H1 (cell line): ENCODE data around the gene PRKAR1B. TPM values are rescaled to one million over a fixed set of nuclear protein-coding genes. Genes with fewer than 3 reads are reported as not detected.

Experiments
- CTCF ChIA-PET: fragments of 300-600 bp; sonication (Branson Sonifier 250); formaldehyde crosslinking; loops from one replicate; lab custom pipeline; 2021; ENCODE audit not compliant: partially characterized antibody; lab: Charles Lee
- POLR2A ChIA-PET: fragments of 300-600 bp; sonication (Branson Sonifier 250); formaldehyde crosslinking; loops from one replicate; lab custom pipeline; 2021; ENCODE audit warnings: inconsistent platforms; ENCODE audit not compliant: partially characterized antibody; lab: Charles Lee
- DNase-seq, 2 experiments: peaks; one replicate each; pipeline versions ENCODE4 v3.0.0 to v3.0.0-alpha.2; 2010 to 2022; ENCODE audit warnings: low spot score in 2 of 2, low read depth in 1 of 2, mixed read lengths in 1 of 2
- FAIRE-seq: peaks from 2 replicates; lab custom pipeline; 2011; peaks lifted over from hg19 to GRCh38; lab: Jason Lieb, UNC
- H2AFZ ChIP-seq: 2 replicates; pipeline ENCODE4 v1.8.1; 2012; ENCODE audit warnings: low read length, inconsistent platforms
- H2AK5ac ChIP-seq: 2 replicates; pipeline ENCODE4 v1.6.1; 2013; ENCODE audit warnings: low read depth, low read length
- H2BK120ac ChIP-seq: replicated peaks from 2 replicates; pipeline ENCODE3; 2013; ENCODE audit warnings: low read depth, low read length, inconsistent platforms
- H2BK12ac ChIP-seq: 2 replicates; pipeline ENCODE4 v1.6.1; 2013; ENCODE audit warnings: low read depth, low read length
- H2BK15ac ChIP-seq: 2 replicates; pipeline ENCODE4 v1.6.1; 2013; ENCODE audit warnings: low read length
- H2BK20ac ChIP-seq: 2 replicates; pipeline ENCODE4 v1.6.1; 2013; ENCODE audit warnings: low read length
- H2BK5ac ChIP-seq: 2 replicates; pipeline ENCODE4 v1.6.1; 2013; ENCODE audit warnings: low read depth, low read length
- H3K14ac ChIP-seq: 2 replicates; pipeline ENCODE4 v1.6.1; 2013; ENCODE audit warnings: inconsistent platforms; ENCODE audit not compliant: insufficient read length
- H3K18ac ChIP-seq: 2 replicates; pipeline ENCODE4 v1.6.1; 2013; ENCODE audit warnings: low read length; ENCODE audit errors: extremely low read depth
- H3K23ac ChIP-seq: 2 replicates; pipeline ENCODE4 v1.6.1; 2013; ENCODE audit warnings: inconsistent platforms; ENCODE audit not compliant: insufficient read length
- H3K23me2 ChIP-seq: 2 replicates; pipeline ENCODE4 v1.6.1; 2013; ENCODE audit warnings: low read depth, low read length
- H3K27ac ChIP-seq: 2 replicates; pipeline ENCODE4 v1.6.1; 2011; ENCODE audit warnings: low read depth, low read length, inconsistent platforms
- H3K27me3 ChIP-seq, 4 experiments: replicated peaks in 1 of 4; 1 replicate in 1 of 4; 2 replicates in 3 of 4; pipeline versions ENCODE4 v1.6.1 to v1.8.1; 2011 to 2013; ENCODE audit warnings: low read length in 3 of 4, mild to moderate bottlenecking in 3 of 4, inconsistent platforms in 2 of 4, mixed read lengths in 2 of 4, moderate library complexity in 1 of 4; ENCODE audit not compliant: control insufficient read depth in 3 of 4, insufficient read depth in 3 of 4; ENCODE audit errors: extremely low read depth in 1 of 4
- H3K36me3 ChIP-seq, 4 experiments: 2 replicates each; pipeline versions ENCODE4 v1.6.1 to v1.8.1; 2011 to 2013; ENCODE audit warnings: mild to moderate bottlenecking in 4 of 4, low read length in 3 of 4, moderate library complexity in 2 of 4, control low read depth in 1 of 4, inconsistent platforms in 1 of 4; ENCODE audit not compliant: insufficient read depth in 4 of 4, control insufficient read depth in 2 of 4
- H3K4ac ChIP-seq: replicated peaks from 2 replicates; pipeline ENCODE3; 2013; ENCODE audit warnings: low read length, low read depth, mixed read lengths, inconsistent platforms; ENCODE audit not compliant: insufficient read length
- H3K4me1 ChIP-seq, 4 experiments: replicated peaks in 1 of 4; 1 replicate in 1 of 4; 2 replicates in 3 of 4; pipeline versions ENCODE4 v1.6.1 to v1.8.1; 2011 to 2013; ENCODE audit warnings: low read length in 3 of 4, inconsistent platforms in 2 of 4, mixed read lengths in 1 of 4; ENCODE audit not compliant: insufficient read depth in 4 of 4, control insufficient read depth in 3 of 4
- H3K4me2 ChIP-seq, 2 experiments: 2 replicates each; pipeline versions ENCODE4 v1.6.1 to v1.8.1; 2011 to 2013; ENCODE audit warnings: low read depth in 2 of 2, low read length in 2 of 2, control low read depth in 1 of 2, inconsistent platforms in 1 of 2, mild to moderate bottlenecking in 1 of 2; ENCODE audit not compliant: insufficient read depth in 1 of 2
- H3K4me3 ChIP-seq, 4 experiments: fragments of 200-600, 300-600 bp in 1 of 4; sonication (generic), shearing (Covaris generic), sonication (Bioruptor Twin) in 1 of 4; 2 replicates each; pipeline versions ENCODE4 v1.5.1 to v1.8.1; 2011 to 2016; ENCODE audit warnings: low read length in 4 of 4, low read depth in 3 of 4, control low read depth in 2 of 4, inconsistent platforms in 2 of 4, mild to moderate bottlenecking in 2 of 4, mixed read lengths in 1 of 4, moderate library complexity in 1 of 4; ENCODE audit not compliant: insufficient read depth in 2 of 4; ENCODE audit errors: extremely low read depth in 1 of 4
- H3K56ac ChIP-seq: replicated peaks from 2 replicates; pipeline ENCODE3; 2013; ENCODE audit warnings: low read depth, mild to moderate bottlenecking, mixed read lengths, low read length, inconsistent platforms; ENCODE audit not compliant: insufficient read length
- H3K79me1 ChIP-seq: 2 replicates; pipeline ENCODE4 v1.6.1; 2013; ENCODE audit warnings: low read depth, low read length, control low read depth
- H3K79me2 ChIP-seq, 2 experiments: 2 replicates each; pipeline versions ENCODE4 v1.6.1 to v1.8.1; 2012 to 2013; ENCODE audit warnings: low read length in 2 of 2, mild to moderate bottlenecking in 2 of 2, inconsistent platforms in 1 of 2; ENCODE audit not compliant: insufficient read depth in 2 of 2, control insufficient read depth in 1 of 2
- H3K9ac ChIP-seq, 4 experiments: replicated peaks in 1 of 4; 1 replicate in 1 of 4; 2 replicates in 3 of 4; pipeline versions ENCODE4 v1.6.1 to v1.8.1; 2011 to 2013; ENCODE audit warnings: low read depth in 3 of 4, low read length in 3 of 4, control low read depth in 2 of 4, mild to moderate bottlenecking in 2 of 4, moderate library complexity in 2 of 4, inconsistent platforms in 1 of 4; ENCODE audit errors: extremely low read depth in 1 of 4
- H3K9me3 ChIP-seq, 2 experiments: 2 replicates each; pipeline versions ENCODE4 v1.6.1 to v1.8.1; 2012 to 2013; ENCODE audit warnings: mild to moderate bottlenecking in 2 of 2, moderate library complexity in 2 of 2, control low read depth in 1 of 2, inconsistent platforms in 1 of 2, low read depth in 1 of 2, low read length in 1 of 2, mixed read lengths in 1 of 2; ENCODE audit not compliant: insufficient read depth in 2 of 2
- H4K20me1 ChIP-seq, 2 experiments: replicated peaks in 1 of 2; 2 replicates each; pipeline versions ENCODE3 to v1.8.1; 2011 to 2013; ENCODE audit warnings: inconsistent platforms in 2 of 2, low read length in 2 of 2, mild to moderate bottlenecking in 1 of 2; ENCODE audit not compliant: insufficient read depth in 2 of 2, control insufficient read depth in 1 of 2
- H4K5ac ChIP-seq: 2 replicates; pipeline ENCODE4 v1.6.1; 2013; ENCODE audit warnings: low read length, low read depth, mixed read lengths, inconsistent platforms; ENCODE audit not compliant: insufficient read length
- H4K8ac ChIP-seq: 2 replicates; pipeline ENCODE4 v1.8.0; 2013; ENCODE audit warnings: mild to moderate bottlenecking, moderate library complexity, low read length, inconsistent platforms; ENCODE audit not compliant: insufficient read depth; ENCODE audit errors: extremely low read depth
- H4K91ac ChIP-seq: replicated peaks from 2 replicates; pipeline ENCODE3; 2013; ENCODE audit warnings: low read length, mixed read lengths, inconsistent platforms; ENCODE audit not compliant: insufficient read length
- CEBPB ChIP-seq: IDR thresholded peaks from 2 replicates; pipeline ENCODE4 v1.6.1; 2012; ENCODE audit warnings: low read depth, low read length
- CTBP2 ChIP-seq: IDR thresholded peaks from 2 replicates; pipeline ENCODE4 v1.7.0; 2011; ENCODE audit warnings: borderline replicate concordance, mild to moderate bottlenecking, moderate library complexity, mixed read lengths, low read length; ENCODE audit not compliant: insufficient read depth, insufficient read length
- EZH2 ChIP-seq: fragments of 200-600 bp; sonication (generic); IDR thresholded peaks from 2 replicates; pipeline ENCODE4 v1.7.1; 2012; ENCODE audit warnings: low read depth, mild to moderate bottlenecking, moderate library complexity, low read length, inconsistent platforms; ENCODE audit not compliant: severe bottlenecking
- POLR2A ChIP-seq, 2 experiments: IDR thresholded peaks; 1 replicate in 1 of 2; 2 replicates in 1 of 2; pipeline ENCODE4 v1.6.1; 2011; ENCODE audit warnings: low read depth in 2 of 2, low read length in 2 of 2, mild to moderate bottlenecking in 2 of 2; ENCODE audit errors: control extremely low read depth in 1 of 2
- POLR2AphosphoS5 ChIP-seq: IDR thresholded peaks from 2 replicates; pipeline ENCODE4 v1.6.1; 2011; ENCODE audit warnings: low read depth, low read length
- RBBP5 ChIP-seq: IDR thresholded peaks from 2 replicates; pipeline ENCODE4 v1.7.1; 2012; ENCODE audit warnings: low read depth, mild to moderate bottlenecking, inconsistent platforms, low read length, moderate library complexity, borderline replicate concordance
- SIN3A ChIP-seq, 2 experiments: IDR thresholded peaks in 1 of 2; conservative IDR thresholded peaks in 1 of 2; 2 replicates each; pipeline ENCODE4 v1.6.1; 2011 to 2012; ENCODE audit warnings: low read length in 2 of 2, improper control_type of control experiment in 1 of 2, low read depth in 1 of 2, mild to moderate bottlenecking in 1 of 2
- TAF1 ChIP-seq: IDR thresholded peaks from 2 replicates; pipeline ENCODE4 v1.6.1; 2011; ENCODE audit warnings: mild to moderate bottlenecking, low read depth, low read length
- TCF12 ChIP-seq: IDR thresholded peaks from 2 replicates; pipeline ENCODE4 v1.6.1; 2011; ENCODE audit warnings: low read depth, mild to moderate bottlenecking, low read length
- WGBS, 2 experiments: shearing (Covaris generic) in 1 of 2; methylation state at CpG; one replicate each; pipeline versions ENCODE4 v1.1.6 to v1.1.7; 2013 to 2015; ENCODE audit warnings: low lambda C conversion rate in 2 of 2, mixed read lengths in 2 of 2, inconsistent platforms in 1 of 2, low coverage in 1 of 2, missing lambda C conversion rate in 1 of 2; ENCODE audit not compliant: insufficient replicate concordance in 2 of 2, insufficient coverage in 1 of 2, insufficient read length in 1 of 2; ENCODE audit errors: extremely low coverage in 1 of 2, missing lambda C conversion rate in 1 of 2; 5-methylcytosine and 5-hydroxymethylcytosine counted together
- polyA plus RNA-seq, 7 experiments: library from polyadenylated mRNA; depleted of rRNA in 3 of 7; stranded (reverse) in 5 of 7; unstranded in 2 of 7; fragments of >200 nt in 5 of 7; fragments of 200-250 nt in 2 of 7; gene quantifications; 1 replicate in 5 of 7; 2 replicates in 1 of 7; 4 replicates in 1 of 7; pipeline versions ENCODE4 v1.2.1 to v1.2.3, GENCODE V29; 2011 to 2013; ENCODE audit warnings: missing spikeins in 2 of 7, mixed read lengths in 2 of 7
- total RNA-seq: library from RNA; stranded (reverse); fragmentation: NEBNext Ultra II Directional; extraction: Animal tissue kit (Norgen Biotek cat#: 25700); gene quantifications from 2 replicates; pipeline ENCODE4 v1.2.1, GENCODE V29; 2021
- TF ChIP-seq, protein P1 (sequence below): IDR thresholded peaks from 2 replicates; pipeline ENCODE4 v1.6.1; 2012; ENCODE audit warnings: low read length, inconsistent platforms

PRKAR1B gene
- total and polyA plus RNA-seq, 2 of the 8 experiments (the other 6 are each of a cell fraction or from before 2014, with no cell fraction given) = 12.3 to 55.7 TPM

DNA sequence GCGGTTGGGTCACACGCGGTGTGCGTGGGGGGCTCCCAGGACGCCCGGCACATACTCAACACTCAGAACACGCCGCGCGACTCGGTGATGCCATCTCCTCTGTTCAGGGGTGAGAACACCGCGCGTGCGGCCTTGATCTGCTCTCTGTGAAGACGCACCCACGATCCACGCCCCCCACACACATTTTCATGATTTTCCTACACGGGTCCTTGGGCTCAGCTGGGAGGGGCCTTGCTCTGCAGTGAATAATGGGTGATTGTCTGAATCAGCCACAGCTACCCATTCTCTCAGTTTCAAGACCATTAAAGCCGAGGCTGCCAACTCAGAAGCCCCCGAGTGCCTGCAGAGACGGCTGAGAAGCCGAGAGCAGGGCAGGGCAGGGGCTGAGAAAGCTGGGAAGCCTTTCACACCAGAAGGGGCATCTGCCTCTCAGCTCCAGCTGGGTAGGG, 153.1 kb downstream of the PRKAR1B start:
- Histone ChIP-seq H3K4ac (no peak overlapping the region), H3K9me3 (no peaks in the 10 kb centered on the region; a peak in 1 of 4 replicates), H3K4me3 (no peak overlapping the region), H4K5ac (no peak overlapping the region), H2BK5ac (0 out of 2 replicates have a peak overlapping the region, but pooled peaks have one; percentile 4), H4K20me1 (peaks cover 2 to 3% of the 10 kb centered on the region in 2 experiments), H3K27me3 (no peaks in the 10 kb centered on the region), H3K18ac (no peak overlapping the region), H3K27ac (no peak overlapping the region), H2BK15ac (no peak overlapping the region), H3K14ac (no peak overlapping the region), H2AFZ (no peak overlapping the region), H3K36me3 (peaks cover 0 to 3% (median 0%) of the 10 kb centered on the region in 4 experiments; a peak in 1 of 8 replicates), H3K4me2 (no peak overlapping the region), H3K23ac (no peak overlapping the region), H2BK120ac (no peak overlapping the region), H4K8ac (no peak overlapping the region), H3K4me1 (peaks cover 0 to 19% (median 14%) of the 10 kb centered on the region in 4 experiments; a peak in 6 of 7 replicates), H3K9ac (no peak overlapping the region), H3K23me2 (no peaks in the 10 kb centered on the region), H4K91ac (peak overlapping the region; percentile 10), H3K79me1 (no peaks in the 10 kb centered on the region), H3K79me2 (no peaks in the 10 kb centered on the region), H3K56ac (no peak overlapping the region), H2BK12ac (0 out of 2 replicates have a peak overlapping the region, but pooled peaks have one; percentile 18), H2BK20ac (no peak overlapping the region), H2AK5ac (no peak overlapping the region)
- POLR2A ChIA-PET = interaction anchor here (0.8 kb wide), 1 partner anchor 63 kb away, joined by 3 read pairs; no protein-coding TSS in a partner anchor
- DNase-seq = no peak
- FAIRE-seq = no peak
- CTCF ChIA-PET = interaction anchor here (1.0 kb wide), 1 partner anchor 29 kb away, joined by 3 read pairs; no protein-coding TSS in a partner anchor
- no peak for TF ChIP-seq POLR2A (IDR thresholded peaks at IDR 0.05; ENCODE audit: control extremely low read depth in 1 of 2, low read depth in 2 of 2, low read length in 2 of 2)
- no peak for TF ChIP-seq POLR2AphosphoS5
- TF ChIP-seq CEBPB = no peak
- TF ChIP-seq SIN3A (conservative IDR thresholded peaks at IDR 0.05 in 1 of 2, IDR thresholded peaks at IDR 0.05 in 1 of 2; ENCODE audit: low read depth in 1 of 2, low read length in 2 of 2) = no peak
- TF ChIP-seq, protein P1, sequence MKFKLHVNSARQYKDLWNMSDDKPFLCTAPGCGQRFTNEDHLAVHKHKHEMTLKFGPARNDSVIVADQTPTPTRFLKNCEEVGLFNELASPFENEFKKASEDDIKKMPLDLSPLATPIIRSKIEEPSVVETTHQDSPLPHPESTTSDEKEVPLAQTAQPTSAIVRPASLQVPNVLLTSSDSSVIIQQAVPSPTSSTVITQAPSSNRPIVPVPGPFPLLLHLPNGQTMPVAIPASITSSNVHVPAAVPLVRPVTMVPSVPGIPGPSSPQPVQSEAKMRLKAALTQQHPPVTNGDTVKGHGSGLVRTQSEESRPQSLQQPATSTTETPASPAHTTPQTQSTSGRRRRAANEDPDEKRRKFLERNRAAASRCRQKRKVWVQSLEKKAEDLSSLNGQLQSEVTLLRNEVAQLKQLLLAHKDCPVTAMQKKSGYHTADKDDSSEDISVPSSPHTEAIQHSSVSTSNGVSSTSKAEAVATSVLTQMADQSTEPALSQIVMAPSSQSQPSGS = no peak
- no peak for TF ChIP-seq RBBP5
- no peak for TF ChIP-seq TCF12
- TF ChIP-seq TAF1 = no peak
- no peak for TF ChIP-seq EZH2
- TF ChIP-seq CTBP2 = no peak
- WGBS, 2 experiments = 93% methylated on average over 9 of the region's 23 CpGs; no CpG with 5 or more reads in 1 of the 2 experiments
